HCT116 (cell line): ENCODE results near the gene TBX15. TPM values are rescaled to one million over a fixed set of nuclear protein-coding genes. Genes with fewer than 3 reads are reported as not detected.

Source experiments
- ATAC-seq: fragments of 200-7000 bp; cut with Tn5 transposase; 2 replicates; pipeline ENCODE4 v1.9.1; 2020; ENCODE audit warnings: mild to moderate bottlenecking, moderate library complexity
- BruUV-seq: library from RNA; stranded (reverse); fragments of 400-500 nt; replicated peaks from 2 replicates; lab custom pipeline; 2021; lab: Mats Ljungman, UMichigan
- CTCF ChIA-PET: fragments of 300-600 bp; sonication (Branson Sonifier 250); formaldehyde crosslinking; loops from one replicate; lab custom pipeline; 2021; ENCODE audit warnings: antibody characterized with exemption; lab: Charles Lee
- POLR2A ChIA-PET: fragments of 300-600, 350-600 bp; sonication (Branson Sonifier 250); formaldehyde crosslinking; loops from one replicate; lab custom pipeline; 2021; ENCODE audit warnings: antibody characterized with exemption; lab: Charles Lee
- RAD21 ChIA-PET, 2 experiments: fragments of 300-600 bp; sonication (Branson Sonifier 250); formaldehyde crosslinking; loops; one replicate each; lab custom pipeline; 2023; ENCODE audit warnings: low total read pairs in 2 of 2; ENCODE audit not compliant: uncharacterized antibody in 2 of 2, unreplicated experiment in 2 of 2, low non-redundant PET in 1 of 2; lab: Charles Lee
- DNase-seq: peaks from one replicate; pipeline ENCODE4 v3.0.0-alpha.2; 2010; ENCODE audit warnings: low read depth, low spot score
- H2AFZ ChIP-seq: fragments of 200-600 bp; shearing (Covaris generic), sonication (generic); 2 replicates; pipeline ENCODE4 v1.6.1; 2017; ENCODE audit warnings: low read depth, mixed run types, mixed read lengths, antibody characterized with exemption, low read length; ENCODE audit not compliant: poor library complexity, severe bottlenecking
- H3K27ac ChIP-seq: 2 replicates; pipeline ENCODE4 v1.5.1; 2012; ENCODE audit warnings: low read depth, low read length
- H3K27me3 ChIP-seq: fragments of 200-600 bp; sonication (generic); 2 replicates; pipeline ENCODE4 v1.6.1; 2016; ENCODE audit warnings: mixed run types, low read length, mixed read lengths; ENCODE audit not compliant: insufficient read depth
- H3K36me3 ChIP-seq, 2 experiments: fragments of 200-500 bp in 1 of 2; fragments of 200-600 bp in 1 of 2; sonication (Bioruptor generic) in 1 of 2; sonication (generic) in 1 of 2; 2 replicates each; pipeline versions ENCODE4 v1.5.1 to v1.6.1; 2014 to 2016; ENCODE audit warnings: low read length in 2 of 2, inconsistent platforms in 1 of 2, mixed read lengths in 1 of 2, mixed run types in 1 of 2; ENCODE audit not compliant: insufficient read depth in 2 of 2, control insufficient read depth in 1 of 2
- H3K4me1 ChIP-seq, 2 experiments: fragments of 200-600 bp in 1 of 2; sonication (generic) in 1 of 2; 2 replicates each; pipeline versions ENCODE4 v1.5.1 to v1.6.1; 2012 to 2017; ENCODE audit warnings: low read length in 2 of 2, inconsistent platforms in 1 of 2, mild to moderate bottlenecking in 1 of 2, mixed read lengths in 1 of 2, mixed run types in 1 of 2, moderate library complexity in 1 of 2; ENCODE audit not compliant: insufficient read depth in 2 of 2, control insufficient read depth in 1 of 2
- H3K4me2 ChIP-seq: fragments of 200-600 bp; sonication (generic); 2 replicates; pipeline ENCODE4 v1.6.1; 2017; ENCODE audit warnings: mixed run types, low read length, mixed read lengths
- H3K4me3 ChIP-seq, 2 experiments: fragments of 200-600 bp in 1 of 2; sonication (generic) in 1 of 2; replicated peaks in 1 of 2; 2 replicates each; pipeline ENCODE4 v1.5.1; 2011 to 2016; ENCODE audit warnings: low read length in 2 of 2, control low read depth in 1 of 2, low read depth in 1 of 2, mild to moderate bottlenecking in 1 of 2, mixed read lengths in 1 of 2, mixed run types in 1 of 2
- H3K79me2 ChIP-seq: fragments of 200-600 bp; sonication (generic); 2 replicates; pipeline ENCODE4 v1.6.1; 2017; ENCODE audit warnings: mild to moderate bottlenecking, mixed run types, low read length, moderate library complexity, mixed read lengths; ENCODE audit not compliant: insufficient read depth
- H3K9ac ChIP-seq: fragments of 200-600 bp; sonication (generic); 2 replicates; pipeline ENCODE4 v1.6.1; 2016; ENCODE audit warnings: low read length, mixed read lengths
- H3K9me2 ChIP-seq: fragments of 200-600 bp; sonication (generic), shearing (Covaris generic); 2 replicates; pipeline ENCODE4 v1.6.1; 2017; ENCODE audit warnings: mixed run types, mild to moderate bottlenecking, moderate library complexity; ENCODE audit not compliant: insufficient read depth
- H3K9me3 ChIP-seq, 2 experiments: fragments of 200-500 bp in 1 of 2; fragments of 200-600 bp in 1 of 2; sonication (Bioruptor generic) in 1 of 2; sonication (generic) in 1 of 2; 2 replicates each; pipeline ENCODE4 v1.6.1; 2014 to 2017; ENCODE audit warnings: low read length in 2 of 2, mixed read lengths in 2 of 2, inconsistent platforms in 1 of 2, low read depth in 1 of 2, mild to moderate bottlenecking in 1 of 2, mixed run types in 1 of 2, moderate library complexity in 1 of 2; ENCODE audit not compliant: control insufficient read depth in 1 of 2, insufficient read depth in 1 of 2
- H4K20me1 ChIP-seq: fragments of 200-600 bp; sonication (generic), shearing (Covaris generic); 2 replicates; pipeline ENCODE4 v1.6.1; 2017; ENCODE audit warnings: mixed run types, mild to moderate bottlenecking, moderate library complexity; ENCODE audit not compliant: insufficient read depth
- ATF3 ChIP-seq: IDR thresholded peaks from 2 replicates; pipeline ENCODE4 v1.6.1; 2012
- CBX3 ChIP-seq: IDR thresholded peaks from 2 replicates; pipeline ENCODE4 v1.6.1; 2012; ENCODE audit warnings: low read depth
- CTCF ChIP-seq, 3 experiments: fragments of 200-600 bp in 1 of 3; sonication (generic) in 1 of 3; IDR thresholded peaks in 2 of 3; conservative IDR thresholded peaks in 1 of 3; 2 replicates each; pipeline ENCODE4 v1.5.1; 2012 to 2017; ENCODE audit warnings: low read depth in 2 of 3, low read length in 2 of 3, antibody characterized with exemption in 1 of 3, borderline replicate concordance in 1 of 3, control low read depth in 1 of 3, mild to moderate bottlenecking in 1 of 3, mixed read lengths in 1 of 3, mixed run types in 1 of 3, moderate library complexity in 1 of 3; ENCODE audit not compliant: insufficient read depth in 1 of 3
- EGR1 ChIP-seq: IDR thresholded peaks from 2 replicates; pipeline ENCODE4 v1.6.1; 2012; ENCODE audit warnings: low read depth
- EZH2 ChIP-seq: fragments of 200-600 bp; sonication (generic); IDR thresholded peaks from 2 replicates; pipeline ENCODE4 v1.6.1; 2017; ENCODE audit warnings: antibody characterized with exemption, mixed run types
- EZH2phosphoT487 ChIP-seq: fragments of 200-600 bp; IDR thresholded peaks from 2 replicates; pipeline ENCODE4 v1.6.1; 2018; ENCODE audit warnings: antibody characterized with exemption, borderline replicate concordance
- FOSL1 ChIP-seq: IDR thresholded peaks from 2 replicates; pipeline ENCODE4 v1.6.1; 2012; ENCODE audit warnings: low read depth
- JUND ChIP-seq: IDR thresholded peaks from 2 replicates; pipeline ENCODE4 v1.6.1; 2012
- MAX ChIP-seq: IDR thresholded peaks from 2 replicates; pipeline ENCODE4 v1.6.1; 2012
- POLR2A ChIP-seq: IDR thresholded peaks from 2 replicates; pipeline ENCODE4 v1.7.0; 2011; ENCODE audit warnings: borderline replicate concordance; ENCODE audit not compliant: insufficient read depth, insufficient read length; ENCODE audit errors: extremely low read depth
- RAD21 ChIP-seq: IDR thresholded peaks from 2 replicates; pipeline ENCODE4 v1.6.1; 2012; ENCODE audit warnings: low read depth, mild to moderate bottlenecking
- REST ChIP-seq: IDR thresholded peaks from 2 replicates; pipeline ENCODE4 v1.6.1; 2012; ENCODE audit warnings: low read depth
- SIN3A ChIP-seq: IDR thresholded peaks from 2 replicates; pipeline ENCODE4 v1.6.1; 2012; ENCODE audit warnings: low read depth
- SP1 ChIP-seq: IDR thresholded peaks from 2 replicates; pipeline ENCODE4 v1.6.1; 2012; ENCODE audit warnings: low read depth
- ZBTB33 ChIP-seq: IDR thresholded peaks from 2 replicates; pipeline ENCODE4 v1.6.1; 2011; ENCODE audit warnings: mild to moderate bottlenecking, low read length, moderate library complexity; ENCODE audit not compliant: insufficient replicate concordance; ENCODE audit errors: extremely low read depth
- intact Hi-C: fragments of 100-400 bp; cut with micrococcal nuclease; formaldehyde crosslinking; loops from 2 replicates; pipeline ENCODE4 v1.10.0; 2022
- total RNA-seq: library from RNA; stranded (reverse); gene quantifications from one replicate; pipeline ENCODE4 v1.2.1, GENCODE V29; 2021; ENCODE audit not compliant: unreplicated experiment

Gene TBX15
- total RNA-seq, 1 experiment from 2014 or later: not detected

- TF ChIP-seq CTCF (IDR thresholded peaks at IDR 0.05 in 2 of 3, conservative IDR thresholded peaks at IDR 0.05 in 1 of 3; ENCODE audit: borderline replicate concordance in 1 of 3, insufficient read depth in 1 of 3, low read depth in 2 of 3, low read length in 2 of 3) (no peak), JUND (no peak), EZH2phosphoT487 (no peak), EGR1 (no peak), POLR2A (no peak)
Measured at GRCh38 chr1:118884946-118885345, 103.2 kb downstream of the TBX15 start (continued).

- H3K4me2 ChIP-seq: no peak overlapping the region
- CTCF ChIA-PET: no interaction called here
- no peak overlapping the region for H3K27ac ChIP-seq
- no peaks in the 10 kb centered on the region for H3K27me3 ChIP-seq
- H3K4me3 ChIP-seq: no peak overlapping the region
- H4K20me1 ChIP-seq: no peaks in the 10 kb centered on the region
- intact Hi-C loops: no loop called here
- TF ChIP-seq REST (no peak), SP1 (no peak), MAX (no peak), RAD21 (no peak), ATF3 (no peak), SIN3A (no peak), EZH2 (no peak), FOSL1 (no peak), ZBTB33 (no peak), EGR1 (no peak), JUND (no peak), CBX3 (no peak)
- no peaks in the 10 kb centered on the region for H3K9me3 ChIP-seq
- no peak overlapping the region for H3K9ac ChIP-seq
- RAD21 ChIA-PET: no interaction called here
- H3K79me2 ChIP-seq: no peaks in the 10 kb centered on the region
- H3K4me1 ChIP-seq: no peaks in the 10 kb centered on the region
- ATAC-seq (no peak), DNase-seq (no peak)
- POLR2A ChIA-PET: no interaction called here
- BruUV-seq: no TSS peak
- H3K9me2 ChIP-seq: no peaks in the 10 kb centered on the region
- no peak overlapping the region for H2AFZ ChIP-seq
- no peaks in the 10 kb centered on the region for H3K36me3 ChIP-seq
Measured at GRCh38 chr1:118881751-118882150, 106.4 kb downstream of the TBX15 start.
